ENCODE measurements around the gene JAKMIP1.

Gene JAKMIP1

GRCh38 chr4:6172927-6173200 is 27.5 kb downstream of the JAKMIP1 start:
- no peak for TF ChIP-seq SP1 (IDR thresholded peaks at IDR 0.05)
- TF ChIP-seq ZNF384 (IDR thresholded peaks at IDR 0.05): no peak
- TF ChIP-seq LEF1 (IDR thresholded peaks at IDR 0.05; ENCODE audit: borderline replicate concordance): no peak
- no peak for TF ChIP-seq ELF4 (IDR thresholded peaks at IDR 0.05)
- no peak for TF ChIP-seq L3MBTL2 (conservative IDR thresholded peaks at IDR 0.05)
- no peak for TF ChIP-seq PKNOX1 (IDR thresholded peaks at IDR 0.05)
- no peak for TF ChIP-seq FOXM1 (IDR thresholded peaks at IDR 0.05; ENCODE audit: borderline replicate concordance)
- CTCF ChIA-PET: no interaction called here
- POLR2A ChIA-PET: no interaction called here
- no peak for DNase-seq (ENCODE audit: extremely low spot score)

- POLR2A ChIA-PET: no interaction called here
- TF ChIP-seq L3MBTL2 (conservative IDR thresholded peaks at IDR 0.05) (no peak), FOXK2 (IDR thresholded peaks at IDR 0.05) (no peak), NFRKB (IDR thresholded peaks at IDR 0.05) (no peak)
- CTCF ChIA-PET: no interaction called here
- no peak for DNase-seq (ENCODE audit: extremely low spot score)
These were observed 28.0 kb downstream of the JAKMIP1 start for GRCh38 chr4:6172093-6172926.

DNA sequence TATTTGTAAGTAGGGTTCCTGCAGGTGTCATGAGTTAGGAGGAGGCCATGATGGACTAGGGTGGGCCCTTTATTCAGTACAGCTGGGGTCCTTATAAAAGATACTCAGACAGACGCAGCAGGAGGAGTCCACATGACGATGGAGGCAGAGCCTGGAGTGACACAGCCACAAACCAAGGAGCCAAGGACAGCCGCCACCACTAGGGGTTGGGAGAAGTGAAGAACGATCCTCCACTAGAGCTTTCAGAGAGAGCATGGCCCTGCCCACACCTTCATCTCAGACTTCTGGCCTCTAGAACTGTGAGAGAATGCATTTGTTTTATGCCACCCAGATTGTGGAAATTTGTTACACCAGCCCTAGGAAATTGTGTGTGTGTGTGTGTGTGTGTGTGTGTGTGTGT is 31.1 kb downstream of the JAKMIP1 start:
- ChIA-PET POLR2A (no interaction called here), CTCF (no interaction called here)
- TF ChIP-seq NFRKB (IDR thresholded peaks at IDR 0.05) (no peak), SUZ12 (IDR thresholded peaks at IDR 0.05) (no peak), ZNF384 (IDR thresholded peaks at IDR 0.05) (no peak), L3MBTL2 (conservative IDR thresholded peaks at IDR 0.05) (no peak), TARDBP (IDR thresholded peaks at IDR 0.05) (no peak), ARNT (IDR thresholded peaks at IDR 0.05) (no peak), FOXA1 (IDR thresholded peaks at IDR 0.05) (no peak), BHLHE40 (IDR thresholded peaks at IDR 0.05; ENCODE audit: borderline replicate concordance) (no peak), PKNOX1 (IDR thresholded peaks at IDR 0.05) (no peak), ELF4 (IDR thresholded peaks at IDR 0.05) (no peak), LEF1 (IDR thresholded peaks at IDR 0.05; ENCODE audit: borderline replicate concordance) (no peak), FOXK2 (IDR thresholded peaks at IDR 0.05) (no peak), CTBP1 (IDR thresholded peaks at IDR 0.05; ENCODE audit: borderline replicate concordance) (no peak), FOXM1 (IDR thresholded peaks at IDR 0.05; ENCODE audit: borderline replicate concordance) (no peak), HDGF (IDR thresholded peaks at IDR 0.05; ENCODE audit: borderline replicate concordance) (no peak), SP1 (IDR thresholded peaks at IDR 0.05) (no peak)
- no peak for DNase-seq (ENCODE audit: extremely low spot score)

- ChIA-PET POLR2A (no interaction called here), CTCF (no interaction called here)
- no peak for DNase-seq (ENCODE audit: extremely low spot score)
- TF ChIP-seq BHLHE40 (IDR thresholded peaks at IDR 0.05; ENCODE audit: borderline replicate concordance) (no peak), LEF1 (IDR thresholded peaks at IDR 0.05; ENCODE audit: borderline replicate concordance) (no peak), PKNOX1 (IDR thresholded peaks at IDR 0.05) (no peak), ZNF384 (IDR thresholded peaks at IDR 0.05) (no peak), L3MBTL2 (conservative IDR thresholded peaks at IDR 0.05) (no peak), FOXK2 (IDR thresholded peaks at IDR 0.05) (no peak), FOXA1 (IDR thresholded peaks at IDR 0.05) (no peak), FOXM1 (IDR thresholded peaks at IDR 0.05; ENCODE audit: borderline replicate concordance) (no peak), SUZ12 (IDR thresholded peaks at IDR 0.05) (no peak), TARDBP (IDR thresholded peaks at IDR 0.05) (no peak)
These were observed 34.6 kb downstream of the JAKMIP1 start for GRCh38 chr4:6165766-6166165.

GRCh38 chr4:6162885-6163284 is 37.5 kb downstream of the JAKMIP1 start:
- POLR2A ChIA-PET: no interaction called here
- TF ChIP-seq CTBP1 (IDR thresholded peaks at IDR 0.05; ENCODE audit: borderline replicate concordance): no peak
- TF ChIP-seq FOXM1 (IDR thresholded peaks at IDR 0.05; ENCODE audit: borderline replicate concordance): no peak
- no peak for TF ChIP-seq L3MBTL2 (conservative IDR thresholded peaks at IDR 0.05)
- TF ChIP-seq SUZ12 (IDR thresholded peaks at IDR 0.05): no peak
- TF ChIP-seq SP1 (IDR thresholded peaks at IDR 0.05): no peak
- TF ChIP-seq FOXK2 (IDR thresholded peaks at IDR 0.05): no peak
- TF ChIP-seq ARNT (IDR thresholded peaks at IDR 0.05): no peak
- TF ChIP-seq FOXA1 (IDR thresholded peaks at IDR 0.05): no peak
- TF ChIP-seq ELF4 (IDR thresholded peaks at IDR 0.05): no peak
- TF ChIP-seq HDGF (IDR thresholded peaks at IDR 0.05; ENCODE audit: borderline replicate concordance): no peak
- no peak for TF ChIP-seq LEF1 (IDR thresholded peaks at IDR 0.05; ENCODE audit: borderline replicate concordance)
- DNase-seq (ENCODE audit: extremely low spot score): no peak
- CTCF ChIA-PET: no interaction called here

DNA sequence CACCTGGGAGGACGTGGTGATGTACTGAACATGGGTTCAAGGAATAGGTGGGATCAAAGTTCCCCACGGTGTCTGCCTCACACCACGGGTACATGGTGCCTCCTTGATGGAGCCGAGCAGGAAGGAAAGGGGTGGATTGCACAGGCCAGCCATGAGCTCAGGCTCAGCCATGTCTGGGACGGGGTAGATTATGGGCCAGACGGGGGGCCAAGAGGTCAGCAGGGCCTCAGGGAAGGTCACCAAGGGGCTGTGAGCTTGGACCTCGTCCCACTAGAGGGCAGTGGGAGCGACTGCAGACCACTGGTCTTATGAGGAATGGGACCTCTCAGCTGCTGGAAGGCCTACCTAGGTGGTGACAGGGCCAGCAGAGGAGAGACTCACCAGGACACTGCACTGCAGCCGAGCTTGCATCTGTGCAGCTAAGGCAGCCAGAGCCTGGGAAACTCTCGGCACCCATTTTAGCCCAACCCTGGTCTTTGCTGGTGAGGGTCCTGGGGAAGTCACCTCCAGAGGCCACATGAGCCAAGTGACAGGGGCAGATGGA is 38.4 kb downstream of the JAKMIP1 start:
- POLR2A ChIA-PET: no interaction called here
- TF ChIP-seq SUZ12 (IDR thresholded peaks at IDR 0.05): no peak
- TF ChIP-seq FOXA1 (IDR thresholded peaks at IDR 0.05): no peak
- TF ChIP-seq TARDBP (IDR thresholded peaks at IDR 0.05): no peak
- no peak for TF ChIP-seq ZNF384 (IDR thresholded peaks at IDR 0.05)
- no peak for TF ChIP-seq PKNOX1 (IDR thresholded peaks at IDR 0.05)
- TF ChIP-seq CTBP1 (IDR thresholded peaks at IDR 0.05; ENCODE audit: borderline replicate concordance): no peak
- no peak for TF ChIP-seq FOXK2 (IDR thresholded peaks at IDR 0.05)
- TF ChIP-seq ELF4 (IDR thresholded peaks at IDR 0.05): no peak
- TF ChIP-seq L3MBTL2 (conservative IDR thresholded peaks at IDR 0.05): no peak
- no peak for TF ChIP-seq NFRKB (IDR thresholded peaks at IDR 0.05)
- TF ChIP-seq SP1 (IDR thresholded peaks at IDR 0.05): no peak
- TF ChIP-seq LEF1 (IDR thresholded peaks at IDR 0.05; ENCODE audit: borderline replicate concordance): no peak
- no peak for TF ChIP-seq HDGF (IDR thresholded peaks at IDR 0.05; ENCODE audit: borderline replicate concordance)
- TF ChIP-seq ARNT (IDR thresholded peaks at IDR 0.05): no peak
- TF ChIP-seq BHLHE40 (IDR thresholded peaks at IDR 0.05; ENCODE audit: borderline replicate concordance): no peak
- no peak for TF ChIP-seq FOXM1 (IDR thresholded peaks at IDR 0.05; ENCODE audit: borderline replicate concordance)
- CTCF ChIA-PET: no interaction called here

More for the DNA sequence above, 38.4 kb downstream of the JAKMIP1 start:
- DNase-seq (ENCODE audit: extremely low spot score): no peak
